HEK293 (cell line): ENCODE data around the gene NTN3.

ENCODE experiments used
- HOXA7 ChIP-seq: sonication (generic); formaldehyde crosslinking; IDR thresholded peaks from 2 replicates; pipeline ENCODE4 v1.8.1; 2022; ENCODE audit warnings: missing genetic modification reagents, borderline replicate concordance
- KLF9 ChIP-seq: fragments of 450-650 bp; formaldehyde crosslinking; IDR thresholded peaks from 2 replicates; pipeline ENCODE4 v1.5.1; 2016; ENCODE audit warnings: missing biosample characterization, missing genetic modification characterization, low read depth
- MYNN ChIP-seq: fragments of 450-650 bp; formaldehyde crosslinking; IDR thresholded peaks from 2 replicates; pipeline ENCODE4 v1.5.1; 2016; ENCODE audit warnings: missing biosample characterization, missing genetic modification characterization, borderline replicate concordance
- OVOL3 ChIP-seq: fragments of 450-650 bp; formaldehyde crosslinking; IDR thresholded peaks from 2 replicates; pipeline ENCODE4 v1.5.1; 2016; ENCODE audit warnings: missing biosample characterization, missing genetic modification characterization
- SCRT2 ChIP-seq: fragments of 450-650 bp; formaldehyde crosslinking; IDR thresholded peaks from 2 replicates; pipeline ENCODE4 v1.5.1; 2016; ENCODE audit warnings: missing biosample characterization, missing genetic modification characterization
- SETDB1 ChIP-seq: IDR thresholded peaks from one replicate; pipeline ENCODE4 v1.6.1; 2017; ENCODE audit warnings: mild to moderate bottlenecking, low read length, moderate library complexity, mixed read lengths; ENCODE audit not compliant: insufficient read length
- TCF7L2 ChIP-seq: IDR thresholded peaks from 2 replicates; pipeline ENCODE4 v1.6.1; 2011; ENCODE audit warnings: low read depth, mild to moderate bottlenecking, inconsistent platforms, low read length, moderate library complexity, borderline replicate concordance
- YY1 ChIP-seq: fragments of 450-650 bp; formaldehyde crosslinking; IDR thresholded peaks from 2 replicates; pipeline ENCODE4 v1.5.1; 2018; ENCODE audit warnings: missing biosample characterization, missing genetic modification characterization
- ZBTB7A ChIP-seq: fragments of 450-650 bp; formaldehyde crosslinking; IDR thresholded peaks from 2 replicates; pipeline ENCODE4 v1.5.1; 2016; ENCODE audit warnings: low read depth, missing biosample characterization, missing genetic modification characterization
- ZNF140 ChIP-seq: fragments of 450-650 bp; formaldehyde crosslinking; IDR thresholded peaks from 2 replicates; pipeline ENCODE4 v1.5.1; 2016; ENCODE audit warnings: missing biosample characterization, missing genetic modification characterization
- ZNF16 ChIP-seq: fragments of 450-650 bp; formaldehyde crosslinking; IDR thresholded peaks from 2 replicates; pipeline ENCODE4 v1.5.1; 2016; ENCODE audit warnings: low read depth, missing biosample characterization, missing genetic modification characterization
- ZNF211 ChIP-seq: fragments of 450-650 bp; formaldehyde crosslinking; IDR thresholded peaks from 2 replicates; pipeline ENCODE4 v1.5.1; 2016; ENCODE audit warnings: low read depth, missing biosample characterization, missing genetic modification characterization
- ZNF221 ChIP-seq: fragments of 450-650 bp; formaldehyde crosslinking; IDR thresholded peaks from 2 replicates; pipeline ENCODE4 v1.5.1; 2017; ENCODE audit warnings: missing biosample characterization, missing genetic modification characterization, borderline replicate concordance
- ZNF239 ChIP-seq: fragments of 450-650 bp; formaldehyde crosslinking; IDR thresholded peaks from 2 replicates; pipeline ENCODE4 v1.5.1; 2016; ENCODE audit warnings: missing biosample characterization, missing genetic modification characterization
- ZNF354C ChIP-seq: fragments of 450-650 bp; formaldehyde crosslinking; IDR thresholded peaks from 2 replicates; pipeline ENCODE4 v1.5.1; 2016; ENCODE audit warnings: missing biosample characterization, missing genetic modification characterization, low read depth, borderline replicate concordance
- ZNF404 ChIP-seq: fragments of 450-650 bp; formaldehyde crosslinking; IDR thresholded peaks from 2 replicates; pipeline ENCODE4 v1.5.1; 2017; ENCODE audit warnings: missing biosample characterization, missing genetic modification characterization
- ZNF488 ChIP-seq: fragments of 450-650 bp; formaldehyde crosslinking; IDR thresholded peaks from 2 replicates; pipeline ENCODE4 v1.5.1; 2016; ENCODE audit warnings: missing biosample characterization, missing genetic modification characterization
- ZNF501 ChIP-seq: fragments of 450-650 bp; formaldehyde crosslinking; IDR thresholded peaks from 2 replicates; pipeline ENCODE4 v1.5.1; 2016; ENCODE audit warnings: missing biosample characterization, missing genetic modification characterization
- ZNF624 ChIP-seq: fragments of 450-650 bp; formaldehyde crosslinking; IDR thresholded peaks from 2 replicates; pipeline ENCODE4 v1.5.1; 2017; ENCODE audit warnings: missing biosample characterization, missing genetic modification characterization
- ZNF639 ChIP-seq: fragments of 450-650 bp; formaldehyde crosslinking; IDR thresholded peaks from 2 replicates; pipeline ENCODE4 v1.5.1; 2016; ENCODE audit warnings: missing biosample characterization, missing genetic modification characterization
- ZNF843 ChIP-seq: fragments of 450-650 bp; formaldehyde crosslinking; IDR thresholded peaks from 2 replicates; pipeline ENCODE4 v1.5.1; 2016; ENCODE audit warnings: missing biosample characterization, missing genetic modification characterization
- TF ChIP-seq, protein P1 (sequence below): fragments of 450-650 bp; formaldehyde crosslinking; IDR thresholded peaks from 2 replicates; pipeline ENCODE4 v1.5.1; 2017; ENCODE audit warnings: missing biosample characterization, missing genetic modification characterization
- TF ChIP-seq, protein P2 (sequence below): fragments of 450-650 bp; formaldehyde crosslinking; IDR thresholded peaks from 2 replicates; pipeline ENCODE4 v1.5.1; 2016; ENCODE audit warnings: missing biosample characterization, missing genetic modification characterization
- TF ChIP-seq, protein P3 (sequence below): fragments of 450-650 bp; formaldehyde crosslinking; IDR thresholded peaks from 2 replicates; pipeline ENCODE4 v1.5.1; 2017; ENCODE audit warnings: missing biosample characterization, mild to moderate bottlenecking, missing genetic modification characterization, moderate library complexity
- TF ChIP-seq, protein P4 (sequence below): fragments of 450-650 bp; formaldehyde crosslinking; IDR thresholded peaks from 2 replicates; pipeline ENCODE4 v1.5.1; 2016; ENCODE audit warnings: missing biosample characterization, missing genetic modification characterization
- TF ChIP-seq, protein P5 (sequence below): fragments of 450-650 bp; formaldehyde crosslinking; IDR thresholded peaks from 2 replicates; pipeline ENCODE4 v1.5.1; 2016; ENCODE audit warnings: missing biosample characterization, missing genetic modification characterization
- TF ChIP-seq, protein P6 (sequence below): fragments of 450-650 bp; formaldehyde crosslinking; IDR thresholded peaks from 2 replicates; pipeline ENCODE4 v1.5.1; 2016; ENCODE audit warnings: missing biosample characterization, missing genetic modification characterization

The NTN3 gene

GRCh38 chr16:2458887-2459646 lies 12.0 kb upstream of the NTN3 start (continued):
- TF ChIP-seq, protein P1, sequence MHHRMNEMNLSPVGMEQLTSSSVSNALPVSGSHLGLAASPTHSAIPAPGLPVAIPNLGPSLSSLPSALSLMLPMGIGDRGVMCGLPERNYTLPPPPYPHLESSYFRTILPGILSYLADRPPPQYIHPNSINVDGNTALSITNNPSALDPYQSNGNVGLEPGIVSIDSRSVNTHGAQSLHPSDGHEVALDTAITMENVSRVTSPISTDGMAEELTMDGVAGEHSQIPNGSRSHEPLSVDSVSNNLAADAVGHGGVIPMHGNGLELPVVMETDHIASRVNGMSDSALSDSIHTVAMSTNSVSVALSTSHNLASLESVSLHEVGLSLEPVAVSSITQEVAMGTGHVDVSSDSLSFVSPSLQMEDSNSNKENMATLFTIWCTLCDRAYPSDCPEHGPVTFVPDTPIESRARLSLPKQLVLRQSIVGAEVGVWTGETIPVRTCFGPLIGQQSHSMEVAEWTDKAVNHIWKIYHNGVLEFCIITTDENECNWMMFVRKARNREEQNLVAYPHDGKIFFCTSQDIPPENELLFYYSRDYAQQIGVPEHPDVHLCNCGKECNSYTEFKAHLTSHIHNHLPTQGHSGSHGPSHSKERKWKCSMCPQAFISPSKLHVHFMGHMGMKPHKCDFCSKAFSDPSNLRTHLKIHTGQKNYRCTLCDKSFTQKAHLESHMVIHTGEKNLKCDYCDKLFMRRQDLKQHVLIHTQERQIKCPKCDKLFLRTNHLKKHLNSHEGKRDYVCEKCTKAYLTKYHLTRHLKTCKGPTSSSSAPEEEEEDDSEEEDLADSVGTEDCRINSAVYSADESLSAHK (tag by site-specific recombination): no peak
- no peak for TF ChIP-seq ZNF354C (tag by site-specific recombination)
- TF ChIP-seq, protein P2, sequence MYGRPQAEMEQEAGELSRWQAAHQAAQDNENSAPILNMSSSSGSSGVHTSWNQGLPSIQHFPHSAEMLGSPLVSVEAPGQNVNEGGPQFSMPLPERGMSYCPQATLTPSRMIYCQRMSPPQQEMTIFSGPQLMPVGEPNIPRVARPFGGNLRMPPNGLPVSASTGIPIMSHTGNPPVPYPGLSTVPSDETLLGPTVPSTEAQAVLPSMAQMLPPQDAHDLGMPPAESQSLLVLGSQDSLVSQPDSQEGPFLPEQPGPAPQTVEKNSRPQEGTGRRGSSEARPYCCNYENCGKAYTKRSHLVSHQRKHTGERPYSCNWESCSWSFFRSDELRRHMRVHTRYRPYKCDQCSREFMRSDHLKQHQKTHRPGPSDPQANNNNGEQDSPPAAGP: no peak; the same call in 1 of the 2 replicates
- TF ChIP-seq ZNF221 (tag by site-specific recombination): no peak
- no peak for TF ChIP-seq ZNF211
- TF ChIP-seq ZNF404 (tag by site-specific recombination): no peak
- TF ChIP-seq SCRT2 (tag by site-specific recombination): peak; percentile 92
- no peak for TF ChIP-seq ZNF843 (tag by site-specific recombination)
- TF ChIP-seq ZNF140 (tag by site-specific recombination): no peak
- TF ChIP-seq, protein P3, sequence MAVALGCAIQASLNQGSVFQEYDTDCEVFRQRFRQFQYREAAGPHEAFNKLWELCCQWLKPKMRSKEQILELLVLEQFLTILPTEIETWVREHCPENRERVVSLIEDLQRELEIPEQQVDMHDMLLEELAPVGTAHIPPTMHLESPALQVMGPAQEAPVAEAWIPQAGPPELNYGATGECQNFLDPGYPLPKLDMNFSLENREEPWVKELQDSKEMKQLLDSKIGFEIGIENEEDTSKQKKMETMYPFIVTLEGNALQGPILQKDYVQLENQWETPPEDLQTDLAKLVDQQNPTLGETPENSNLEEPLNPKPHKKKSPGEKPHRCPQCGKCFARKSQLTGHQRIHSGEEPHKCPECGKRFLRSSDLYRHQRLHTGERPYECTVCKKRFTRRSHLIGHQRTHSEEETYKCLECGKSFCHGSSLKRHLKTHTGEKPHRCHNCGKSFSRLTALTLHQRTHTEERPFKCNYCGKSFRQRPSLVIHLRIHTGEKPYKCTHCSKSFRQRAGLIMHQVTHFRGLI: no peak
- TF ChIP-seq, protein P4, sequence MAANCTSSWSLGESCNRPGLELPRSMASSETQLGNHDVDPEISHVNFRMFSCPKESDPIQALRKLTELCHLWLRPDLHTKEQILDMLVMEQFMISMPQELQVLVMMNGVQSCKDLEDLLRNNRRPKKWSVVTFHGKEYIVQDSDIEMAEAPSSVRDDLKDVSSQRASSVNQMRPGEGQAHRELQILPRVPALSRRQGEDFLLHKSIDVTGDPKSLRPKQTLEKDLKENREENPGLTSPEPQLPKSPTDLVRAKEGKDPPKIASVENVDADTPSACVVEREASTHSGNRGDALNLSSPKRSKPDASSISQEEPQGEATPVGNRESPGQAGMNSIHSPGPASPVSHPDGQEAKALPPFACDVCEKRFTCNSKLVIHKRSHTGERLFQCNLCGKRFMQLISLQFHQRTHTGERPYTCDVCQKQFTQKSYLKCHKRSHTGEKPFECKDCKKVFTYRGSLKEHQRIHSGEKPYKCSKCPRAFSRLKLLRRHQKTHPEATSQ (tag by site-specific recombination): 0 out of 2 replicates have a peak, but pooled peaks have one; percentile 15
- no peak for TF ChIP-seq ZNF624 (tag by site-specific recombination)
- TF ChIP-seq ZNF16 (tag by site-specific recombination): no peak
- TF ChIP-seq KLF9: no peak
- TF ChIP-seq SETDB1: no peak
- TF ChIP-seq, protein P5, sequence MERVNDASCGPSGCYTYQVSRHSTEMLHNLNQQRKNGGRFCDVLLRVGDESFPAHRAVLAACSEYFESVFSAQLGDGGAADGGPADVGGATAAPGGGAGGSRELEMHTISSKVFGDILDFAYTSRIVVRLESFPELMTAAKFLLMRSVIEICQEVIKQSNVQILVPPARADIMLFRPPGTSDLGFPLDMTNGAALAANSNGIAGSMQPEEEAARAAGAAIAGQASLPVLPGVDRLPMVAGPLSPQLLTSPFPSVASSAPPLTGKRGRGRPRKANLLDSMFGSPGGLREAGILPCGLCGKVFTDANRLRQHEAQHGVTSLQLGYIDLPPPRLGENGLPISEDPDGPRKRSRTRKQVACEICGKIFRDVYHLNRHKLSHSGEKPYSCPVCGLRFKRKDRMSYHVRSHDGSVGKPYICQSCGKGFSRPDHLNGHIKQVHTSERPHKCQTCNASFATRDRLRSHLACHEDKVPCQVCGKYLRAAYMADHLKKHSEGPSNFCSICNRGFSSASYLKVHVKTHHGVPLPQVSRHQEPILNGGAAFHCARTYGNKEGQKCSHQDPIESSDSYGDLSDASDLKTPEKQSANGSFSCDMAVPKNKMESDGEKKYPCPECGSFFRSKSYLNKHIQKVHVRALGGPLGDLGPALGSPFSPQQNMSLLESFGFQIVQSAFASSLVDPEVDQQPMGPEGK (tag by site-specific recombination): no peak
- TF ChIP-seq ZBTB7A (tag by site-specific recombination): peak; percentile 19; the same call in 1 of the 2 replicates
- no peak for TF ChIP-seq ZNF639 (tag by site-specific recombination)
- no peak for TF ChIP-seq YY1
- no peak for TF ChIP-seq TCF7L2
- TF ChIP-seq MYNN (tag by site-specific recombination): no peak
- TF ChIP-seq ZNF239: no peak
- no peak for TF ChIP-seq ZNF501 (tag by site-specific recombination)
- TF ChIP-seq OVOL3 (tag by site-specific recombination): no peak
- TF ChIP-seq ZNF488 (tag by site-specific recombination): no peak
- TF ChIP-seq, protein P6, sequence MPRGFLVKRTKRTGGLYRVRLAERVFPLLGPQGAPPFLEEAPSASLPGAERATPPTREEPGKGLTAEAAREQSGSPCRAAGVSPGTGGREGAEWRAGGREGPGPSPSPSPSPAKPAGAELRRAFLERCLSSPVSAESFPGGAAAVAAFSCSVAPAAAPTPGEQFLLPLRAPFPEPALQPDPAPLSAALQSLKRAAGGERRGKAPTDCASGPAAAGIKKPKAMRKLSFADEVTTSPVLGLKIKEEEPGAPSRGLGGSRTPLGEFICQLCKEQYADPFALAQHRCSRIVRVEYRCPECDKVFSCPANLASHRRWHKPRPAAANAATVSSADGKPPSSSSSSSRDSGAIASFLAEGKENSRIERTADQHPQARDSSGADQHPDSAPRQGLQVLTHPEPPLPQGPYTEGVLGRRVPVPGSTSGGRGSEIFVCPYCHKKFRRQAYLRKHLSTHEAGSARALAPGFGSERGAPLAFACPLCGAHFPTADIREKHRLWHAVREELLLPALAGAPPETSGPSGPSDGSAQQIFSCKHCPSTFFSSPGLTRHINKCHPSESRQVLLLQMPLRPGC: no peak
- TF ChIP-seq HOXA7 (CRISPR knock-in tag): no peak
